Smooth muscle cell (in vitro differentiated cells): ENCODE data around the gene STK32C. TPM values are rescaled to one million over a fixed set of nuclear protein-coding genes. Genes with fewer than 3 reads are reported as not detected.

ENCODE experiments used
- DNase-seq: peaks from one replicate; lab custom pipeline; 2025; ENCODE audit not compliant: unreplicated experiment; lab: John Stamatoyannopoulos, UW
- H2AFZ ChIP-seq: fragments of 200-600 bp; sonication (generic); 2 replicates; pipeline ENCODE4 v1.6.0; 2016; ENCODE audit warnings: antibody characterized with exemption, low read depth, mild to moderate bottlenecking
- H3F3A ChIP-seq: fragments of 200-600 bp; sonication (generic); 2 replicates; pipeline ENCODE4 v1.6.0; 2017; ENCODE audit warnings: antibody characterized with exemption, low read depth
- H3K27ac ChIP-seq: fragments of 200-600 bp; sonication (generic); 2 replicates; pipeline ENCODE4 v1.5.1; 2016; ENCODE audit warnings: low read depth, mild to moderate bottlenecking
- H3K27me3 ChIP-seq: fragments of 200-600 bp; sonication (generic); 2 replicates; pipeline ENCODE4 v1.6.1; 2016; ENCODE audit warnings: low read depth, mild to moderate bottlenecking
- H3K36me3 ChIP-seq: fragments of 200-600 bp; sonication (generic); 2 replicates; pipeline ENCODE4 v1.5.1; 2016; ENCODE audit warnings: low read depth
- H3K4me1 ChIP-seq: fragments of 200-600 bp; sonication (generic); 2 replicates; pipeline ENCODE4 v1.5.1; 2016; ENCODE audit warnings: low read depth
- H3K4me2 ChIP-seq: fragments of 200-600 bp; sonication (generic); 2 replicates; pipeline ENCODE4 v1.6.0; 2016; ENCODE audit warnings: mild to moderate bottlenecking
- H3K4me3 ChIP-seq: fragments of 200-600 bp; sonication (generic); 2 replicates; pipeline ENCODE4 v1.5.1; 2016; ENCODE audit warnings: mild to moderate bottlenecking
- H3K79me2 ChIP-seq: fragments of 200-600 bp; sonication (generic); 2 replicates; pipeline ENCODE4 v1.6.0; 2016; ENCODE audit warnings: low read depth, mild to moderate bottlenecking
- H3K9ac ChIP-seq: fragments of 200-600 bp; sonication (generic); 2 replicates; pipeline ENCODE4 v1.6.0; 2016; ENCODE audit warnings: low read depth
- H3K9me3 ChIP-seq: fragments of 200-600 bp; sonication (generic); replicated peaks from 2 replicates; pipeline ENCODE4 v1.5.1; 2016; ENCODE audit warnings: low read depth
- H4K20me1 ChIP-seq: fragments of 200-600 bp; sonication (generic); 2 replicates; pipeline ENCODE4 v1.6.0; 2016; ENCODE audit warnings: low read depth
- WGBS: methylation state at CpG from one replicate; pipeline ENCODE4 v1.1.7; 2016; ENCODE audit warnings: low lambda C conversion rate; 5-methylcytosine and 5-hydroxymethylcytosine counted together
- polyA plus RNA-seq: library from polyadenylated mRNA; unstranded; fragments of >200 nt; fragmentation: Nextera tagmentation; extraction: Ambion mirVana; gene quantifications from 2 replicates; pipeline ENCODE4 v1.2.1, GENCODE V29; 2016
- total RNA-seq: library from RNA; depleted of rRNA; stranded (reverse); fragments of >200 nt; gene quantifications from 2 replicates; pipeline ENCODE4 v1.2.3, GENCODE V29; 2014
- TF ChIP-seq, protein P1 (sequence below): fragments of 200-600 bp; sonication (generic); IDR thresholded peaks from 2 replicates; pipeline ENCODE4 v1.5.1; 2017; ENCODE audit warnings: borderline replicate concordance, mild to moderate bottlenecking, antibody characterized with exemption; ENCODE audit not compliant: insufficient read depth, poor library complexity, severe bottlenecking

Gene STK32C
- total and polyA plus RNA-seq, 2 experiments from 2014 or later = 2.3 to 13.2 TPM

DNA sequence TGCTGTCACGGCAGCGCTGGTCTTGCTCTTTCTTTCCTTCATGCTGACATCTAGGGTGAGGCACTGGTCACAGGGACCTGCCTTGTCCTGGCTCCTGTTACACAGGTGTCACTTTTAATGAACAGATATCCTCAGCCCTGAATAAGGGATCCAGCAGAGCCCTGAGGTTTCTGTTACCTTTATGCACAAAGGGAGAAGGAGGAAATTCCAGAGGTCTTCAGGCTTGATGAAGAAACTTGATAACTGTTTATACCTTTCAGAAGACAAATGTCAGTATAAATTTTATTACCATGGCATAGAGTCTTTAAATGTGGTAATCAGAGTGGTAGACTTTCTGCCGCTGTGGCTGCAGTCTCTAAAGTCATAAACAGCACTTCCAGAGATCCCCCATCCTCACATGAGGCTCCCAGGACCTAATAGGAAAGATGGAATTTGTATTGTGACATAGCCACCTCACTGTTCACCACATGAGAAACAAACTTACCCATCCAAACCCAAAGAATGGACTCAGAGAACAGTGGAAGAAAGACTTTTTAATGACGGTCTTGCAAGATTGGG lies 27.0 kb upstream of the STK32C start:
- no peak for DNase-seq
- no peaks in the 10 kb centered on the region for H3K27me3 ChIP-seq
- no peaks in the 10 kb centered on the region for H3K9me3 ChIP-seq
- no peaks in the 10 kb centered on the region for H4K20me1 ChIP-seq
- H3K36me3 ChIP-seq = no peaks in the 10 kb centered on the region
- no peak overlapping the region for H3K4me3 ChIP-seq
- TF ChIP-seq, protein P1, sequence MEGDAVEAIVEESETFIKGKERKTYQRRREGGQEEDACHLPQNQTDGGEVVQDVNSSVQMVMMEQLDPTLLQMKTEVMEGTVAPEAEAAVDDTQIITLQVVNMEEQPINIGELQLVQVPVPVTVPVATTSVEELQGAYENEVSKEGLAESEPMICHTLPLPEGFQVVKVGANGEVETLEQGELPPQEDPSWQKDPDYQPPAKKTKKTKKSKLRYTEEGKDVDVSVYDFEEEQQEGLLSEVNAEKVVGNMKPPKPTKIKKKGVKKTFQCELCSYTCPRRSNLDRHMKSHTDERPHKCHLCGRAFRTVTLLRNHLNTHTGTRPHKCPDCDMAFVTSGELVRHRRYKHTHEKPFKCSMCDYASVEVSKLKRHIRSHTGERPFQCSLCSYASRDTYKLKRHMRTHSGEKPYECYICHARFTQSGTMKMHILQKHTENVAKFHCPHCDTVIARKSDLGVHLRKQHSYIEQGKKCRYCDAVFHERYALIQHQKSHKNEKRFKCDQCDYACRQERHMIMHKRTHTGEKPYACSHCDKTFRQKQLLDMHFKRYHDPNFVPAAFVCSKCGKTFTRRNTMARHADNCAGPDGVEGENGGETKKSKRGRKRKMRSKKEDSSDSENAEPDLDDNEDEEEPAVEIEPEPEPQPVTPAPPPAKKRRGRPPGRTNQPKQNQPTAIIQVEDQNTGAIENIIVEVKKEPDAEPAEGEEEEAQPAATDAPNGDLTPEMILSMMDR = no peak
- H3K79me2 ChIP-seq = peaks cover 19% of the 10 kb centered on the region
- H3K4me1 ChIP-seq = peaks cover 18% of the 10 kb centered on the region
- WGBS = 88% methylated on average over 4 of the region's 4 CpGs
- H3F3A ChIP-seq = no peaks in the 10 kb centered on the region
- H3K27ac ChIP-seq = no peak overlapping the region
- H2AFZ ChIP-seq = no peak overlapping the region
- no peak overlapping the region for H3K4me2 ChIP-seq
- no peak overlapping the region for H3K9ac ChIP-seq

DNA sequence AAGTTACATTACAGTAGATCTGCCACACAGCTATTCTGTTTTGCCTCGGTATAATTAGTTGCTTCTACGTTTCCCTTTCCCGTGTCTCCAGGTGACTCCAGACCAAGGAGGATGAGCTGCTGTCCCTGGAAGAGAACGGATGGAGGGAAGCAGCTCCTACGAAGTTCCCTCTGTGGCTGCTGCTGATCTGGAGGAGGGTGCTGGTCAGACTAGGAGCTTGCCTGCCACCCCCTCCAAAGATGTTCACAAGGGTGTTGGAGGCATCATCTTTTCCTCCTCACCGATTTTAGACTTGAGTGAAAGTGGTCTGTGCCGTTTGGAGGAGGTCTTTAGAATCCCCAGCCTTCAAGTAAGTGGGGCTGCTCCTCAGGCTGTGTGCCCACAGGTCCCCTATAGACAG lies 25.6 kb upstream of the STK32C start:
- no peak for DNase-seq
- Histone ChIP-seq H2AFZ (no peak overlapping the region), H3K4me2 (no peak overlapping the region), H3K27ac (no peak overlapping the region), H3K27me3 (no peaks in the 10 kb centered on the region), H3K4me1 (peaks cover 24% of the 10 kb centered on the region), H3F3A (no peaks in the 10 kb centered on the region), H3K9ac (no peak overlapping the region), H3K79me2 (peaks cover 33% of the 10 kb centered on the region), H4K20me1 (peaks cover 8% of the 10 kb centered on the region), H3K9me3 (no peaks in the 10 kb centered on the region), H3K36me3 (no peaks in the 10 kb centered on the region), H3K4me3 (no peak overlapping the region)
- TF ChIP-seq, protein P1 = no peak
- WGBS = 92% methylated on average over 7 of the region's 7 CpGs

DNA sequence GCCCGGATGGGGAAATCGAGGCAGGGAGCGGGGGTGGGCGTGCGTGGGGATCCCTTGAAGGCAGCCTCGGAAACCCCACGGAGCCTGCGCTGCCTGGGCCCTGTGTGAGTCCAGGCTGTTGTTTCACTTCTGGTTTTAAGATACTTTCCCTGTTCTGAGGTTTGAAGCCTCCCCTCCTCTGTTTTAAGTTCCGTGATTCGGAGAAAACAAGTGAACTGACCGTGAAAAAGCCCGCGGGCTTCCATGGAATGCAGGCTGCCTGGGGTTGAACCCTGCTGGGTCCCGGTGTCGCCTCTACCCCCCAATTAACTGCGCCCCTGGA lies 24.6 kb upstream of the STK32C start:
- Histone ChIP-seq H3K4me2 (peak overlapping the region; percentile 91), H3K4me3 (peak overlapping the region; percentile 71), H3K27ac (peak overlapping the region; percentile 64), H3K4me1 (peaks cover 24% of the 10 kb centered on the region), H3K27me3 (no peaks in the 10 kb centered on the region), H3F3A (no peaks in the 10 kb centered on the region), H3K9ac (peak overlapping the region; percentile 77), H3K36me3 (no peaks in the 10 kb centered on the region), H4K20me1 (peaks cover 16% of the 10 kb centered on the region), H2AFZ (peak overlapping the region; percentile 77), H3K9me3 (no peaks in the 10 kb centered on the region), H3K79me2 (peaks cover 42% of the 10 kb centered on the region)
- DNase-seq = no peak
- TF ChIP-seq, protein P1 = no peak
- WGBS = 29% methylated on average over 16 of the region's 16 CpGs
